ENCODE data around the gene EFEMP2. TPM values are rescaled to one million over a fixed set of nuclear protein-coding genes. Genes with fewer than 3 reads are reported as not detected.

The EFEMP2 gene
- total RNA-seq, 1 donor from 2014 or later: 131 TPM

GRCh38 chr11:65854852-65855837, 17.5 kb downstream of the EFEMP2 start:
- Mint-ChIP-seq H3K4me1 (ENCODE audit: unreplicated experiment) (peaks cover 35% of the 10 kb centered on the region), H3K27me3 (ENCODE audit: unreplicated experiment) (no peaks in the 10 kb centered on the region), H3K9me3 (ENCODE audit: unreplicated experiment) (peaks cover 4% of the 10 kb centered on the region), H3K27ac (ENCODE audit: unreplicated experiment) (no peak overlapping the region), H3K4me3 (ENCODE audit: unreplicated experiment) (peak overlapping the region; percentile 83), H3K36me3 (ENCODE audit: unreplicated experiment) (peaks cover 47% of the 10 kb centered on the region)
- no peak for DNase-seq (ENCODE audit: extremely low spot score, unreplicated experiment)
- TF ChIP-seq CTCF (IDR thresholded peaks at IDR 0.05): no peak

GRCh38 chr11:65854161-65854592, 18.4 kb downstream of the EFEMP2 start:
- no peak overlapping the region for H3K27ac Mint-ChIP-seq (ENCODE audit: unreplicated experiment)

GRCh38 chr11:65853246-65853979, 19.2 kb downstream of the EFEMP2 start:
- peaks cover 4% of the 10 kb centered on the region for H3K9me3 Mint-ChIP-seq (ENCODE audit: unreplicated experiment)
- no peak for TF ChIP-seq CTCF (IDR thresholded peaks at IDR 0.05)
- peaks cover 25% of the 10 kb centered on the region for H3K4me1 Mint-ChIP-seq (ENCODE audit: unreplicated experiment)
- H3K36me3 Mint-ChIP-seq (ENCODE audit: unreplicated experiment): peaks cover 49% of the 10 kb centered on the region
- H3K4me3 Mint-ChIP-seq (ENCODE audit: unreplicated experiment): no peak overlapping the region
- no peaks in the 10 kb centered on the region for H3K27me3 Mint-ChIP-seq (ENCODE audit: unreplicated experiment)
- no peak for DNase-seq (ENCODE audit: extremely low spot score, unreplicated experiment)
- H3K27ac Mint-ChIP-seq (ENCODE audit: unreplicated experiment): no peak overlapping the region

More at GRCh38 chr11:65854161-65854592, 18.4 kb downstream of the EFEMP2 start:
- H3K9me3 Mint-ChIP-seq (ENCODE audit: unreplicated experiment): peaks cover 4% of the 10 kb centered on the region
- peak overlapping the region; percentile 10 for H3K4me3 Mint-ChIP-seq (ENCODE audit: unreplicated experiment)
- H3K4me1 Mint-ChIP-seq (ENCODE audit: unreplicated experiment): peaks cover 29% of the 10 kb centered on the region
- peaks cover 49% of the 10 kb centered on the region for H3K36me3 Mint-ChIP-seq (ENCODE audit: unreplicated experiment)
- no peak for DNase-seq (ENCODE audit: extremely low spot score, unreplicated experiment)
- no peaks in the 10 kb centered on the region for H3K27me3 Mint-ChIP-seq (ENCODE audit: unreplicated experiment)
- no peak for TF ChIP-seq CTCF (IDR thresholded peaks at IDR 0.05)

GRCh38 chr11:65852508-65853245, 19.9 kb downstream of the EFEMP2 start:
- DNase-seq (ENCODE audit: extremely low spot score, unreplicated experiment): peak; percentile 85
- H3K36me3 Mint-ChIP-seq (ENCODE audit: unreplicated experiment): peaks cover 49% of the 10 kb centered on the region
- TF ChIP-seq CTCF (IDR thresholded peaks at IDR 0.05): no peak
- no peak overlapping the region for H3K27ac Mint-ChIP-seq (ENCODE audit: unreplicated experiment)
- no peak overlapping the region for H3K4me3 Mint-ChIP-seq (ENCODE audit: unreplicated experiment)
- peaks cover 23% of the 10 kb centered on the region for H3K4me1 Mint-ChIP-seq (ENCODE audit: unreplicated experiment)
- no peaks in the 10 kb centered on the region for H3K27me3 Mint-ChIP-seq (ENCODE audit: unreplicated experiment)
- peaks cover 4% of the 10 kb centered on the region for H3K9me3 Mint-ChIP-seq (ENCODE audit: unreplicated experiment)

Data from osteocyte (in vitro differentiated cells).